ENCODE data around the gene CD300LB. TPM values are rescaled to one million over a fixed set of nuclear protein-coding genes. Genes with fewer than 3 reads are reported as not detected.

CD300LB gene
- total RNA-seq, 1 donor from 2014 or later = 0.16 TPM

GRCh38 chr17:74475189-74475588, 56.1 kb downstream of the CD300LB start:
- ATAC-seq (ENCODE audit: poor library complexity) (no peak), DNase-seq (no peak)
- intact Hi-C loops (cut with DNase I) = no loop called here

GRCh38 chr17:74474043-74474792, 57.1 kb downstream of the CD300LB start:
- intact Hi-C loops (cut with DNase I) = no loop called here
- DNase-seq (no peak), ATAC-seq (ENCODE audit: poor library complexity) (no peak)

- ATAC-seq (ENCODE audit: poor library complexity) (no peak), DNase-seq (no peak)
- intact Hi-C loops (cut with DNase I) = no loop called here
These were observed 58.0 kb downstream of the CD300LB start for GRCh38 chr17:74473294-74473693.

GRCh38 chr17:74472890-74473289, 58.4 kb downstream of the CD300LB start:
- DNase-seq (no peak), ATAC-seq (ENCODE audit: poor library complexity) (no peak)
- intact Hi-C loops (cut with DNase I) = no loop called here

- intact Hi-C loops (cut with DNase I) = no loop called here
- ATAC-seq (ENCODE audit: poor library complexity) (no peak), DNase-seq (no peak)
These were observed 59.9 kb downstream of the CD300LB start for GRCh38 chr17:74471341-74471740.

Other genes with a start within 250 kb of the CD300LB start
- 0.22 TPM for gene KIF19, start 205.2 kb downstream of the CD300LB start, total RNA-seq
- gene BTBD17, start 169.6 kb downstream of the CD300LB start, total RNA-seq = not detected
- not detected for gene GPR142, start 164.0 kb downstream of the CD300LB start, total RNA-seq
- gene GPRC5C, start 99.4 kb downstream of the CD300LB start, total RNA-seq = 30.5 TPM
- 1.7 TPM for gene CD300A, start 64.8 kb downstream of the CD300LB start, total RNA-seq
- gene CD300C, start 14.6 kb upstream of the CD300LB start, total RNA-seq = 1.00 TPM
- gene CD300H, start 36.0 kb upstream of the CD300LB start, total RNA-seq = not detected
- gene CD300LD, start 60.8 kb upstream of the CD300LB start, total RNA-seq = not detected
- gene CD300E, start 92.3 kb upstream of the CD300LB start, total RNA-seq = 0.38 TPM
- gene CD300LF, start 181.4 kb upstream of the CD300LB start, total RNA-seq = not detected
- 4.1 TPM for gene RAB37, start 205.8 kb upstream of the CD300LB start, total RNA-seq
- gene NHERF1, start 217.2 kb upstream of the CD300LB start, total RNA-seq = 13.7 TPM
- 18.6 TPM for gene NAT9, start 244.9 kb upstream of the CD300LB start, total RNA-seq